Posterior vena cava (tissue), 2 donors: ENCODE results near the gene HTT. TPM values are rescaled to one million over a fixed set of nuclear protein-coding genes. Genes with fewer than 3 reads are reported as not detected.

ENCODE experiments used
- DNase-seq: peaks from one replicate; pipeline ENCODE4 v3.0.0-alpha.2; 2020; ENCODE audit warnings: low spot score
- intact Hi-C, 2 donors: fragments of 100-400 bp; cut with DNase I; formaldehyde crosslinking; loops; one replicate each; pipeline versions ENCODE4 v1.14.1 to v1.14.2; 2022 to 2023
- total RNA-seq, 2 donors: library from RNA; stranded (reverse); fragmentation: NEBNext Ultra II Directional; extraction: Animal tissue kit (Norgen Biotek cat#: 25700); gene quantifications; one replicate each; pipeline ENCODE4 v1.2.1, GENCODE V29; 2021
- donor health status: DM: yes; HTN: yes; CAD: no.
- donor health status: DM: yes; HTN: yes; CAD: no.

HTT gene
- total RNA-seq, 2 donors from 2014 or later: 47.4 to 49.0 TPM

DNA sequence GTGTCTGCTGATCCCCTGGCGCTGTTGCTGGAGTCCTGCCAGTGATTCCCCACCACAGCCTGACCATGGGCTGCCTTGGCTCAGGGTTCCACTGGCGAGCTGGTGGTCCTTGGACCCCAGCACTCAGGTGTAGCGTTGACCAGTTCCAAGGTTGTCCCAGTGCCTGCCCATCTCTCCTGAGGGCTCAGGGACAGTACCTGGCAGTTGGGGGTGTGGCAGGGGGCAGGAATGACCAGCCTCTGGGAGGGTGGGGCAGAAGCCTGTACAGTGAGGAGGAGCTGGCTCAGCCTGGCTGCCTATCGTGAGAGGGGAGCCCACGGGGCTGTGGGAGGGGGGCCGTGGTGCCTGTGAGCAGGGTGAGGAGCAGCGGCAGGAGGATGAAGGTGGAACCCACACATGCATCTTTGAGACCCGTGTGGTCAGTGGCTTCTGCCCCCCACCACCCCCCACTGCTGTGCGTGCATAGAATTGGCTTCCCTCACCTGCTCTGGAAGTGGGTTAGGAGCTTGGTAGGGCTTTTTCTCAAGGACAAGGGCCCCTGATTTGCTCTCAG is 161.9 kb downstream of the HTT start:
- no peak for DNase-seq
- intact Hi-C loops: no loop called here

DNA sequence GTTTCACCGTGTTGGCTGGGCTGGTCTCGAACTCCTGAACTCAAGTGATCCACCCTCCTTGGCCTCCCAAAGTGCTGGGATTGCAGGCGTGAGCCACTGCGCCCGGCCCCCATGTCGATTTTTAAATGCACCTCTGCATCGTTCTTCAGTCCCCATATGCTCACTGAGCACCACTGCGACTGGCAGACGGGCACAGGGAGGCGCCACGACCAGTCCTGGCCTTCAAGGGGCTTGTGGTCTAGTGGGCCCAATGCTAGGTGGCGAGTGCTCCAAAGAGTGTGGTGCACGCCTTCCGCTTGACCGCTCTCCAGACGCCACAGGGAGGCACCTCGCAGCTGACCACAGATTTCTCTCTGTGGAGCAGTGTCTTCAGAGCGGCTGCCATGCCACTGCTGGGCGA is 162.8 kb downstream of the HTT start:
- no peak for DNase-seq
- intact Hi-C loops: no loop called here

DNA sequence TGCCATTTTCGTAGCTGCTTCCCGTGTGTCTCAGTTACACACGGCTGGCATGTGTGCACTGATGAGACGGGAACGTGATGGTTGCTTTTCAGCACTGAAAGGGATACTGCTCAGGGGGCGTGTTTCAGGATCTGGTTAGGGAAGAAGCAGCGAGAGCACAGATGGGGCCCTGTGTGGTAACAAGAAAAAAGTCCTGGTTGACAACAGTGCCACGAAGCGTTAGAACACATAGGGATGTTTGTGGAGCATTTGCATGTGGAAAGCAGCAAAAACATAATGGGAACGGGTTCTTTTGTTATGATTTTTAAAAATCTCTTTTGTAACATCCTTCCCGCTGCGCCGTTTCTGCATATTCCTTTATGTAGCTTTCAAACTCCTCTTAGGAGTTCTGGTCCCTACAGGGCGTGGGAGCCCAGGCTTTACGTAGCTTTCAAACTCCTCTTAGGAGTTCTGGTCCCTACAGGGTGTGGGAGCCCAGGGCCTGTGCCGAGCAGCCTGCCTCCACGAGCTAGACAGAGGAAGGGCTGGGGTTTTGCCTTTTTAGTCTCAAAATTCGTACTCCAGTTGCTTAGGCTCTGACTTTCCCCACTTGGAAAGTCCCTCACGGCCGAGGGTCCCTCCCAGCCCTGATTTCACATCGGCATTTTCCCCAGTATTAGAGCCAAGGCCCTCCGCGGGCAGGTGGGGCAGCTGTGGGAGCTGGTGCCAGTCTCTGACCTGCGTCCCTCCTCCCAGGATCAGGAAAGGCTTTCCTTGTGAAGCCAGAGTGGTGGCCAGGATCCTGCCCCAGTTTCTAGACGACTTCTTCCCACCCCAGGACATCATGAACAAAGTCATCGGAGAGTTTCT is 163.5 kb downstream of the HTT start:
- DNase-seq: no peak
- intact Hi-C loops: no loop called here

DNA sequence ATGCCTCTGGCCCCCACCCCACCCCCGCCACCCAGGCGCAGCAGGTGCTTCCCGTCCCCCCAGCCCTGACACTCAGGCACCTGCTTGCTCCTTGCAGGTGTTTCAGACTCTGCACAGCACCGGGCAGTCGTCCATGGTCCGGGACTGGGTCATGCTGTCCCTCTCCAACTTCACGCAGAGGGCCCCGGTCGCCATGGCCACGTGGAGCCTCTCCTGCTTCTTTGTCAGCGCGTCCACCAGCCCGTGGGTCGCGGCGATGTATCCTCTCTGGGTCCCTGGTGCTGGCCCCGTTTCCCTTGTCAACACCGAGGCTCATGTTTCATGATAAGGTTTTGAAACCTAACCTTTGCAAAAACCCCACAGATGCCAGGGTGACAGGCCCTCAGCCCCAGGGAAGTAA is 164.2 kb downstream of the HTT start:
- no peak for DNase-seq
- intact Hi-C loops: no loop called here

DNA sequence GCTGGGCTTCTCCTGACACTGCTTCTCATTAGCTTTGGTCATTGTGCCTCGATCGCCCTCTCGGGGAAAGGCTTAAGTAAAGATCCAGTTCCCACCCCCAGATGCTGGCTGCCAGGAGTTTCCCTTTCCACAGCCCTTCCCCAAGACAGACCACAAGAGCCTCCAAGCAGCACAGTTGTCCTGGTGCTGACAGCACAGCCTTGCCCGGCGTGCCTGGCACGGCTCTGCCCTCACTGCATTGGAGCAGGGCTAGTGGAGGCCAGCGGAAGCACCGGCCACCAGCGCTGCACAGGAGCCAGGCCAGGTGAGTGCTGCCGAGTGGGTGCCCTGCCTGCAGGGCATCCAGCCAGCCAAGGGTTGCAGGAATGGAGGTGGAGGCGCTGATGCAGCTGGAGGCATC is 164.8 kb downstream of the HTT start:
- DNase-seq: no peak
- intact Hi-C loops: no loop called here

DNA sequence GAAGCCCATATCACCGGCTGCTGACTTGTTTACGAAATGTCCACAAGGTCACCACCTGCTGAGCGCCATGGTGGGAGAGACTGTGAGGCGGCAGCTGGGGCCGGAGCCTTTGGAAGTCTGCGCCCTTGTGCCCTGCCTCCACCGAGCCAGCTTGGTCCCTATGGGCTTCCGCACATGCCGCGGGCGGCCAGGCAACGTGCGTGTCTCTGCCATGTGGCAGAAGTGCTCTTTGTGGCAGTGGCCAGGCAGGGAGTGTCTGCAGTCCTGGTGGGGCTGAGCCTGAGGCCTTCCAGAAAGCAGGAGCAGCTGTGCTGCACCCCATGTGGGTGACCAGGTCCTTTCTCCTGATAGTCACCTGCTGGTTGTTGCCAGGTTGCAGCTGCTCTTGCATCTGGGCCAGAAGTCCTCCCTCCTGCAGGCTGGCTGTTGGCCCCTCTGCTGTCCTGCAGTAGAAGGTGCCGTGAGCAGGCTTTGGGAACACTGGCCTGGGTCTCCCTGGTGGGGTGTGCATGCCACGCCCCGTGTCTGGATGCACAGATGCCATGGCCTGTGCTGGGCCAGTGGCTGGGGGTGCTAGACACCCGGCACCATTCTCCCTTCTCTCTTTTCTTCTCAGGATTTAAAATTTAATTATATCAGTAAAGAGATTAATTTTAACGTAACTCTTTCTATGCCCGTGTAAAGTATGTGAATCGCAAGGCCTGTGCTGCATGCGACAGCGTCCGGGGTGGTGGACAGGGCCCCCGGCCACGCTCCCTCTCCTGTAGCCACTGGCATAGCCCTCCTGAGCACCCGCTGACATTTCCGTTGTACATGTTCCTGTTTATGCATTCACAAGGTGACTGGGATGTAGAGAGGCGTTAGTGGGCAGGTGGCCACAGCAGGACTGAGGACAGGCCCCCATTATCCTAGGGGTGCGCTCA is 165.8 kb downstream of the HTT start:
- intact Hi-C loops: no loop called here
- no peak for DNase-seq

DNA sequence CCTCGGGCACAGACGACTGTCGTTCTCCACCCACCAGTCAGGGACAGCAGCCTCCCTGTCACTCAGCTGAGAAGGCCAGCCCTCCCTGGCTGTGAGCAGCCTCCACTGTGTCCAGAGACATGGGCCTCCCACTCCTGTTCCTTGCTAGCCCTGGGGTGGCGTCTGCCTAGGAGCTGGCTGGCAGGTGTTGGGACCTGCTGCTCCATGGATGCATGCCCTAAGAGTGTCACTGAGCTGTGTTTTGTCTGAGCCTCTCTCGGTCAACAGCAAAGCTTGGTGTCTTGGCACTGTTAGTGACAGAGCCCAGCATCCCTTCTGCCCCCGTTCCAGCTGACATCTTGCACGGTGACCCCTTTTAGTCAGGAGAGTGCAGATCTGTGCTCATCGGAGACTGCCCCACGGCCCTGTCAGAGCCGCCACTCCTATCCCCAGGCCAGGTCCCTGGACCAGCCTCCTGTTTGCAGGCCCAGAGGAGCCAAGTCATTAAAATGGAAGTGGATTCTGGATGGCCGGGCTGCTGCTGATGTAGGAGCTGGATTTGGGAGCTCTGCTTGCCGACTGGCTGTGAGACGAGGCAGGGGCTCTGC is 166.5 kb downstream of the HTT start:
- DNase-seq: no peak
- intact Hi-C loops: no loop called here

DNA sequence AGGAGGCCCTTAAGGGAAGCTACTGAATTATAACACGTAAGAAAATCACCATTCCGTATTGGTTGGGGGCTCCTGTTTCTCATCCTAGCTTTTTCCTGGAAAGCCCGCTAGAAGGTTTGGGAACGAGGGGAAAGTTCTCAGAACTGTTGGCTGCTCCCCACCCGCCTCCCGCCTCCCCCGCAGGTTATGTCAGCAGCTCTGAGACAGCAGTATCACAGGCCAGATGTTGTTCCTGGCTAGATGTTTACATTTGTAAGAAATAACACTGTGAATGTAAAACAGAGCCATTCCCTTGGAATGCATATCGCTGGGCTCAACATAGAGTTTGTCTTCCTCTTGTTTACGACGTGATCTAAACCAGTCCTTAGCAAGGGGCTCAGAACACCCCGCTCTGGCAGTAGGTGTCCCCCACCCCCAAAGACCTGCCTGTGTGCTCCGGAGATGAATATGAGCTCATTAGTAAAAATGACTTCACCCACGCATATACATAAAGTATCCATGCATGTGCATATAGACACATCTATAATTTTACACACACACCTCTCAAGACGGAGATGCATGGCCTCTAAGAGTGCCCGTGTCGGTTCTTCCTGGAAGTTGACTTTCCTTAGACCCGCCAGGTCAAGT is 167.5 kb downstream of the HTT start:
- intact Hi-C loops: no loop called here
- DNase-seq: no peak

DNA sequence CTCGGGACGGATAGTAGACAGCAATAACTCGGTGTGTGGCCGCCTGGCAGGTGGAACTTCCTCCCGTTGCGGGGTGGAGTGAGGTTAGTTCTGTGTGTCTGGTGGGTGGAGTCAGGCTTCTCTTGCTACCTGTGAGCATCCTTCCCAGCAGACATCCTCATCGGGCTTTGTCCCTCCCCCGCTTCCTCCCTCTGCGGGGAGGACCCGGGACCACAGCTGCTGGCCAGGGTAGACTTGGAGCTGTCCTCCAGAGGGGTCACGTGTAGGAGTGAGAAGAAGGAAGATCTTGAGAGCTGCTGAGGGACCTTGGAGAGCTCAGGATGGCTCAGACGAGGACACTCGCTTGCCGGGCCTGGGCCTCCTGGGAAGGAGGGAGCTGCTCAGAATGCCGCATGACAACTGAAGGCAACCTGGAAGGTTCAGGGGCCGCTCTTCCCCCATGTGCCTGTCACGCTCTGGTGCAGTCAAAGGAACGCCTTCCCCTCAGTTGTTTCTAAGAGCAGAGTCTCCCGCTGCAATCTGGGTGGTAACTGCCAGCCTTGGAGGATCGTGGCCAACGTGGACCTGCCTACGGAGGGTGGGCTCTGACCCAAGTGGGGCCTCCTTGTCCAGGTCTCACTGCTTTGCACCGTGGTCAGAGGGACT is 168.8 kb downstream of the HTT start:
- DNase-seq: no peak
- intact Hi-C loops: no loop called here

DNA sequence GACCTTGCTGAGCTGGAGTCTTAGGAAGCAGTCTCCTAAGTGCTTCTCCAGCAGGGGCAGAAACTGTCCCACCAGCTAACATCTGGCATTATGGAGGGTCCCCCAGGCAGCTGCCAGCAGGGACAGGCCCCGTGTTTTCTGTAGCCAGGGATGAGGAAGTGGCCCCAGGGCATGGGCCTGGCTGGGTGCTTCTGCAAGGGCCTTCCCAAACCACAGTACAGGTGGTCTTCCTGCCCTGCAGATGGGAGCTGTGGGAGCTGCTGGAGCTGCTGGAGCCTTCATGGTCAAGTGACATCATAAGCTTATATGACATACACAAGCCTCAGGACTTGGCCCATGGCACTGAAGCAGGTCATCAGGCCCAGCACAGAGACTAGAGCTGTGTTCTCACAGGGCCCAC is 169.5 kb downstream of the HTT start:
- intact Hi-C loops: no loop called here
- no peak for DNase-seq

DNA sequence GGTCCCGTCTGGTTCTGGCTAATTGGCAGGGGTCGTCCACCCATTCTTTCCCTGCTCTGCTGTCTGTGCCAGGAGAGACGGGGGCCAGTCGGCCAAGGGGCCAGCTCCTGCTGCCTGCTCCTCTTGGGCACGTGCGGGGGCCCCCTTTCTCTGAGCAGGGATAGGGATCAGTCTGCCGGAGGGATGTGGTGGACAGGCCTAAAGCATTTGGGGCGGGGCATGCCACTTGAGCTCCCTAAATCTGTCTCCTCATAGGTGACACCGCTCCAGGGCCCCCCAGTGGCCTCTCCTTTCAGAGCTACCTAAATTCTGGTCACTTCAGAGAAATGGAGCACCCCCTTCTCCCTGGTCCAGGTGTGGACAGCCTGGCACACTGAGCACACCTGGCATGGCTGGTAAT is 170.3 kb downstream of the HTT start:
- intact Hi-C loops: no loop called here
- no peak for DNase-seq

DNA sequence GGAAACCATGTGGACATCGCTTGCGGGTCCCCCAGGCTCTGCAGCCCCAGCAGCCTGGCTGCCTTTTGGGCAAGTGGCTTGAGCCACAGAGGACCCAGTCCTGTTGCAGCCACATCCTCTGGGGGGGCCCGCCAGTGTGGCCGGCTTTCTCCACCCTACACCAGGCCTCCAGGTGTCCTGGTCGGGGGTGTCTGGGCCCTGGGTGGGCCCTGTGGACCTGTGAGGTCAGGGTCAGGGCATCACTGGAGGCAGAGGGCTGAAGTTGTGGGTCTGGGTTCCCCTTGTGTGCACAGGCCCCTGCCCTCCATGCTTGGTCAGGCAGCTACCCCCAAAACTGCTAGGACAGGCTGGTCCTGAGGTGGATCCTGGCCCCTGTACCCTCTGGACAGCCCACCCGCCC is 171.2 kb downstream of the HTT start:
- intact Hi-C loops: no loop called here
- DNase-seq: no peak

DNA sequence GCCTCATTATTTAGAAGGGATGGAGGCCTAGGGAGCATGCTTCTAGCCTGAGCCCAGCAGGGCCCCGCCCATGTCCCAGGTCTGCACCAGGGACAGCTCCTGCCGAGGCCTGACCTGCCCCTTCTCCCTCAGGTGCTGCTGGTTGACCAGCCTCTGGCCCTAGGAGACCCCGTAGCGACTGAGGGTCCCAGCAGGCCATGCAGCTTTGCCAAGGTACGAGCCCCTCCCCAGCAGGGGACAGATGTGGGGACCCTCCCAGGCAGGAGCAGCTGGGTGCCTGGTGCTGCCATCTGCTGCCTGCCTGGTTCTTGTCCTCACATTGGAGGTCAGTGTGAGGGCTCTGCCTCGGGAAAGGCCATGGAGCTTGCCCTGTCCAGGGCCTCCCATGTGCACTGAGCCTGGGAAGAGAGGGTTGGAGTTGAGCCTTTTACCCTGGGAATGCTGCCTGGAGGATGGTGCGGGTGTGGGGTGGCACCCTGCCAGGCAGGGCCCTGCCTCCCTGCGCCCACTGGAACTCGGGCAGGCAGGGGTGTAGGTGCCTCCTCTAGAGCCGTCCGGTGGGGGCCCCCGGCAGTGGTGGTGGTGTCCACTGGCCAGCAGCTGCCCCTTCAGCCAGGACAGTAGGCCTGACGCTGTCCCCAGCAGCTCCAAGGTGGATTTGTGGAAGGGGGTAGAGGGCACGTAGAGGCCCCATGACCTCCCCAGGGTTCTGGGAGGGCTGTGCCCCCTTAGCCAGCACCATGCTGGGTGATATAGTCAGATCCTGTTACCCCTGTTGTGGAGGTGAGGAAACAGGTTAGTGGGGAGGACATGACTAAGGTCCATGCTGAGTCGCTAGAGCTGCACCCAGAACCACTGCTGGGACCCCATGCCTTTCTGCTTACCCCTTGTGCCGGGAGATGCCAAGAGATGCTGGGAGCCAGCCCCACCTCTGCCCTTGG is 172.2 kb downstream of the HTT start:
- intact Hi-C loops: no loop called here
- DNase-seq: no peak

DNA sequence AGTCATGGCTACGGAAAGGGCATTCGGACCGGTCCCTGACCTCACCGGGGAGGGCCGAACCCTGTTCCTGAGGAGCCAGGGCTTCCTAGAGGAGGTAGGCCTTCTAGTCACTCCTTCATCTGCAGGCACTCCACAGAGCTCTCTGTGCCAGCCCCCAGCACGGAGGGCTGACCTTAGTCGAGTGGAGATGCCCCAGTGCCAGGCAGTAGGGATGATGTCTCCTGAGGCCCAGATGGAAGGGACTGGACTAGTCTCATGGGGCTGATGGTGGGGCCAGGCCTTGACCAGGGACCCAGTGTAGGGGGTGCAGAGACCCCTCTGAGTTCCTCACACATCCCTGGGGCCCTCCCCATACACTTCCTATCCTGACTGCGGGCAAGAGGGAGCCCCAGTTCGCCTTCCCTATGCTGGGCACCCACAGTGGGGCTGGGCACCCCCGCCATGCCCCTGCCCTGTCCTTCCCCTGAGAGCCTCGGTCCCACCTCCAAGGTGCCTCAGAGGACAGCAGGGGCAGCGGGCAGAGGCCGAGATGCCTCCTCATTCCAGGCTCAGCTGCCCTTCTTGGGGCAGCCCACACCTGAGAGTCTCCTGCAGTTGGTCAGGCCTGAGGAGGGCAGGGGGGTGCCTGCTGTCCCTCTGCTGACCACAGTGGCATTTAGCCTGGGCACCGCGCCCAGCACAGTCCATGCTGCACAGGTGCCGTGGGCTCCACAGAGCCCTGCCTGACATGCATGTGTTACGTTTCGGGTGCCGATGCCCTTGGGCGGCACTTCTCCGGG is 173.1 kb downstream of the HTT start:
- DNase-seq: no peak
- intact Hi-C loops: no loop called here

DNA sequence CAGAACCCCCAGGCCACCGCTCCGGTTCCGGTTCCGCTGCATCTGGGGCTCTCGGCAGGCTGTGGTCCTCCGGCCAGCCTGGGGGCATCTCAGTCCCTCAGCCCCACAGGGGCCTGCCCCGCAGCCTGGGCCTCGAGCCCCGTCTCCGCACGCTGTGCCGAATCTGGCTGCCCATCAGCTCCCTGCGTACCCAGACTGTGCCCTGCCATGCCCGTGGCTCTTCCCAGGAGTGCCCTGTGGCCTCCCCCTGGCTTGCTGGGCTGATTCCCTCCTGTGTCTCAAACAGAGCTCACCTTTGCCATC is 173.6 kb downstream of the HTT start:
- DNase-seq: no peak
- intact Hi-C loops: no loop called here

DNA sequence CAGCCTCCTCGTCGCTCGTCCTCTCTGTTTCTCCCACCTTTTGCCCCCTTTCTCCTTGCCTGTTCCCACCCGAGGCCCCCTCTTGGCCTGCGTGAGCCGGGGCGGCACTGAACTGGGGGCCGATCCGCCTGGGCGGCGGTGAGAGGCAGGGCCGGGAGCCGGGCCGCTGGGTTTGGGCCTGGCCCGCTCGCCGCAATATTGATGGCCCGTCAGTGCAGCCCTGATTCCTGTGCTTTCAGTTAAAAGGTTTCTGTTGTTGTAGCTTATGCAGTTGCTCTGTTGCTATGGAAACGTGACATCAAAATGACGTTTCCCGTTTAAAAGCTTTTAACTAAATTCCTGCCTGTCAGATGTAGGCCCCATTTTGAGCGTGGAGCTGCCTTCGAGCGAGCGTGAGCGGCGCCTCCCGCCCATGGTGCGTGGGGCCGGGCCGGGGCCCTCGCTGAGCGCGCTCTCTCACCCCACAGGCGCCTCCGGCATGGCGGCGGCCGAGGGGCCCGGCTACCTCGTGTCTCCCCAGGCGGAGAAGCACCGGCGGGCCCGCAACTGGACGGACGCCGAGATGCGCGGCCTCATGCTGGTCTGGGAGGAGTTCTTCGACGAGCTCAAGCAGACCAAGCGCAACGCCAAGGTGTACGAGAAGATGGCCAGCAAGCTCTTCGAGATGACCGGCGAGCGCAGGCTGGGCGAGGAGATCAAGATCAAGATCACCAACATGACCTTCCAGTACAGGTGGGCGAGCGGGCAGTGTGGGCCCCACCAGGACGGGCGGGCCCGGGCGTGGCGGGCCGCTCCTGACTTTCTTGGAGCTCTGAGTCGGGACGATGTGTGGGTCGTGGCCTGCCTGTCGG is 174.6 kb downstream of the HTT start, which contains the start of gene MSANTD1:
Gene MSANTD1, plus strand, starts transcription at position 349 of the 851 bp plus-strand sequence. Its CDS starts 64 bp downstream, at position 413.
- DNase-seq: no peak

More for the DNA sequence above, 174.6 kb downstream of the HTT start, which contains the start of gene MSANTD1:
- intact Hi-C loops: no loop called here
